HG02763 (cell line): ENCODE data around the gene NAA35.
"Not testable (repeated sequence)": the region's sequence is repeated elsewhere in the genome, so short reads cannot be mapped to it uniquely, and the experiment has no call there.

Experiments used
- ATAC-seq: cut with Tn5 transposase; IDR thresholded peaks from one replicate; pipeline ENCODE4 v1.9.1; 2021; ENCODE audit warnings: mild to moderate bottlenecking, moderate library complexity; ENCODE audit not compliant: unreplicated experiment

The NAA35 gene

GRCh38 chr9:85940832-85941621, at the start of gene NAA35:
Gene NAA35, plus strand, starts transcription at chr9:85941146. Its CDS starts 1,014 bp downstream, at chr9:85942160.
- peak; percentile 84 for ATAC-seq

- ATAC-seq, result no peak
Measured at GRCh38 chr9:85892401-85892800, 48.5 kb upstream of the NAA35 start.

GRCh38 chr9:85895685-85896084, 45.3 kb upstream of the NAA35 start:
- ATAC-seq, result no peak

- ATAC-seq, result no peak
Measured at GRCh38 chr9:85897848-85898247, 43.1 kb upstream of the NAA35 start.

- no peak for ATAC-seq
Measured at GRCh38 chr9:85898332-85898731, 42.6 kb upstream of the NAA35 start.

DNA sequence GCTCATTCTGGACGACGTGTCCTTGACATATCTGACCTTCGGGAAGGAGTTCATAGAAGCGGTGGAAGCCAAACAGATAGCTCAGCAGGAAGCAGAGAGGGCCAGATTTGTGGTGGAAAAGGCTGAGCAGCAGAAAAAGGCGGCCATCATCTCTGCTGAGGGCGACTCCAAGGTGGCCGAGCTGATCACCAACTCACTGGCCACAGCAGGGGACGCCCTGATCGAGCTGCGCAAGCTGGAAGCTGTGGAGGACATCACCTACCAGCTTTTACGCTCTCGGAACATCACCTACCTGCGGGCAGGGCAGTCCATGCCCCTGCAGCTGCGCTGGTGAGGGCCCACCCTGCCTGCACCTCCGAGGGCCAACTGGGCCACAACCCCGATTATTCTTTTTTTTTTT, 41.6 kb upstream of the NAA35 start:
- ATAC-seq, result no peak

GRCh38 chr9:85900504-85901201, 40.3 kb upstream of the NAA35 start:
- no peak for ATAC-seq

- no peak for ATAC-seq
Measured at GRCh38 chr9:85904975-85905374, 36.0 kb upstream of the NAA35 start.

GRCh38 chr9:85905957-85906356, 35.0 kb upstream of the NAA35 start:
- ATAC-seq, result no peak

- no peak for ATAC-seq
Measured at GRCh38 chr9:85909390-85909789, 31.6 kb upstream of the NAA35 start.

DNA sequence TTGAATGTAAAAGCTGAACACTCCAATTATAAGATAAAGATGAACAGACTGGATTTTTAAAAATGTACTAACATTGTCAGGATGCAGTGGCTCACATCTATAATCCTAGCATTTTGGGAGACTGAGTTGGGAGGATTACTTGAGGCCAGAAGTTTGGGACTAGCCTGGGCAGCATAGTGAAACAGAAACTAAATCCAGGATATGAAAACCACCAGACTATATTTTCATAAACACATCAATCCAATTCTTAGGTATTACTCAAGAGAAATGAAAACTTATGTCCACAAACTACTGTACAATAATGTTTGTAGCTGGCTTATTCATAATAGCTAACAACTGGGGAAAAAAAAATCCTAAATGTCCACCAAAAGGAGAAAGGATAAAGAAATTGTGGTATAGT, 26.8 kb upstream of the NAA35 start:
- no peak for ATAC-seq

- ATAC-seq, result no peak
Measured at GRCh38 chr9:85917756-85918155, 23.2 kb upstream of the NAA35 start.

DNA sequence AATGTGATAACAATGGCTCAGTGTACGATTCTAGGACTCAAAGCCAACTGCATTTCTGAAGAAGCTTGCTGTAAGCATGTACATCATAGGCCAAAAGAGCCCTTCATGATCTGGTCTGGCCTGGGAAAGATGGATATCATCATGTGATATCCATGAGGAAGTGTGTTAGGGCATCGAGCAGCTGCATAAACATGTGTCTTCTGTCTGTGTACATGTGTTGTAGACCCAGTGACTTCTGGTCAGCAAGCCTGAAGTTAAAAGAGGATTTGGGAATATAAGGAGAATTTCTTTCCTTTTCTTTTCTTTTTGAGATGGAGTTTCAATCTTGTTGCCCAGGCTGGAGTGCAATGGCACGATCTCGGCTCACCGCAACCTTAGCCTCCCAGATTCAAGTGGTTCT, 15.5 kb upstream of the NAA35 start:
- ATAC-seq, result no peak

GRCh38 chr9:85927076-85927475, 13.9 kb upstream of the NAA35 start:
- no peak for ATAC-seq

- no peak for ATAC-seq
Measured at GRCh38 chr9:85931495-85931894, 9.5 kb upstream of the NAA35 start.

DNA sequence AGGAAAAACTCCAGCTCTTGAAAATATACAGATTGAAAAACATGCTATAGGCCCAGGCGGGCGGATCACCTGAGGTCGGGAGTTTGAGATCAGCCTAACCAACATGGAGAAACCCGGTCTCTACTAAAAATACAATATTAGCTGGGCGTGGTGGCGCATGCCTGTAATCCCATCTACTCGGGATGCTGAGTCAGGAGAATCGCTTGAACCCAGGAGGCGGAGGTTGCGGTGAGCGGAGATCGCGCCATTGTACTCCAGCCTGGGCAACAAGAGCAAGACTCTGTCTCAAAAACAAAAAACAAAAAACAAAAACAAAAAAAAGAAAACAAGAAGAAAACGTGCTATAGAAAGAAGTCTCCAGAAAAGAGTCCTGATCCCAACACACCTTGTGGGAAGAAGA, 5.0 kb upstream of the NAA35 start:
- ATAC-seq, result not testable (repeated sequence)

- ATAC-seq, result no peak
Measured at GRCh38 chr9:85940275-85940831, 593 bp upstream of the NAA35 start.

DNA sequence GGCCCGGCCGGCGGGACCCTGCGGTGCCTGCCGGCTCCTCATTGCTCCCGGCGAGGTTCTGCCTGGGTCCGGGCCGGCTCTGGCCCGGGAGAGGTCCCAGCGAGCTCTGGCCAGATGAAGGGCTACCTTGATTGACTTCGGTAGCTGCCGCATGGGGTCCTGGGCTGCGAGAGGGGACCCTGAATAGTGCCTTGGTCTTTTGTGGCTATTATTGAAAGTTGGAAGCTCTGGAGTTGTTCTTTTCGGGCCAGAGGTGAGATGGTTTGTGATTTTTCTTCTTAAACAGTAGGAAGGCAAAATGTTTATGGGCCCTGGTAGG, 635 bp downstream of the NAA35 start:
- ATAC-seq, result no peak

DNA sequence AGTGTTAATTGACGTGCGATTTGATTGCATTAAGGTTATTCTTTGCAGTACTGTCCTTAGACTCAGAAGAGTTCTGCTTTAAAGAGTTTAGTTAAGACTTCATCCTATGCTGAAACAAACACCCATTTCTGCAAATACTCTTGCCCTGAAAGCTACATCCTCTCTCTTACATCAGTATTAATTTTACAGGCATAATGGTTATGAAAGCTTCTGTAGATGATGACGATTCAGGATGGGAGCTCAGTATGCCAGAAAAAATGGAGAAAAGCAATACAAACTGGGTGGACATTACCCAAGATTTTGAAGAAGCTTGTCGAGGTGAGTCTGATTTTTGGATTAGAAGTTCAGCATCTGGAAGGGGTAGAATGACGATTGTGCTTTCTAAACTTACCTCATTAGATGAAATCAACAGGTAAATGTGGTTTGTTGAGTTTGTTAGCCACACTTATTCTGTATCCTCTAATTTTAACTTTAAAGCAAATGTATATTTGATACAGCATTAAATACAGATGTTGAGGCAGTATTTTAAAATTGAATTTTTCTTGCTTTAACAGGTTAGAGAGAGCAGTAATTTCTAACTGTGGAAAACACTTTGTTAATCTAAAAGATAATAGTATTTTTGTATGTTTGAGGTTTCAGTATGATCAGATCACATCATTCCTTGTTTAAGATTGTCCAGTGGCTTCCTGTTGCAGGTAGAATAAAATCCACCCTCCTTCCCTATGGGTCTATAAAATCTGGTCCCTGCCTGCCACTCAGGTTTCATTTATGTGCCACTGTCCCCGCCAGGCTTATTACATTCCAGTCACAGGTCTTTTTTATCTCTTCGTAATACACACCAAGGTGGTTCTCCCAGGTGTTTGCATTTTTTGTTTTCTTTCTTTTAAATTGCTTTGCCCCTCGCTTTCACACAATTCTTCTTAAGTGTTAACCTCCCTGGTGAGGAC, 1.3 kb downstream of the NAA35 start:
- ATAC-seq, result no peak

GRCh38 chr9:85942913-85943709, 2.2 kb downstream of the NAA35 start:
- no peak for ATAC-seq
